K562 (cell line): ENCODE results near the gene OXNAD1.

Experiments used
- BHLHE40 ChIP-seq: IDR thresholded peaks from 2 replicates; pipeline ENCODE4 v1.6.1; 2011; ENCODE audit warnings: low read length, improper control_type of control experiment
- ZBTB43 ChIP-seq: sonication (generic); formaldehyde crosslinking; IDR thresholded peaks from 2 replicates; pipeline ENCODE4 v1.8.0; 2023; ENCODE audit warnings: mild to moderate bottlenecking, missing genetic modification reagents
- TF ChIP-seq, protein P1 (sequence below), 3 experiments: IDR thresholded peaks in 2 of 3; conservative IDR thresholded peaks in 1 of 3; 2 replicates each; pipeline ENCODE4 v1.5.1; 2011 to 2012; ENCODE audit warnings: low read length in 3 of 3, mild to moderate bottlenecking in 3 of 3, control low read depth in 2 of 3, improper control_type of control experiment in 1 of 3, inconsistent platforms in 1 of 3, low read depth in 1 of 3, mixed read lengths in 1 of 3, moderate library complexity in 1 of 3; ENCODE audit not compliant: insufficient read depth in 2 of 3

- TF ChIP-seq, protein P1, sequence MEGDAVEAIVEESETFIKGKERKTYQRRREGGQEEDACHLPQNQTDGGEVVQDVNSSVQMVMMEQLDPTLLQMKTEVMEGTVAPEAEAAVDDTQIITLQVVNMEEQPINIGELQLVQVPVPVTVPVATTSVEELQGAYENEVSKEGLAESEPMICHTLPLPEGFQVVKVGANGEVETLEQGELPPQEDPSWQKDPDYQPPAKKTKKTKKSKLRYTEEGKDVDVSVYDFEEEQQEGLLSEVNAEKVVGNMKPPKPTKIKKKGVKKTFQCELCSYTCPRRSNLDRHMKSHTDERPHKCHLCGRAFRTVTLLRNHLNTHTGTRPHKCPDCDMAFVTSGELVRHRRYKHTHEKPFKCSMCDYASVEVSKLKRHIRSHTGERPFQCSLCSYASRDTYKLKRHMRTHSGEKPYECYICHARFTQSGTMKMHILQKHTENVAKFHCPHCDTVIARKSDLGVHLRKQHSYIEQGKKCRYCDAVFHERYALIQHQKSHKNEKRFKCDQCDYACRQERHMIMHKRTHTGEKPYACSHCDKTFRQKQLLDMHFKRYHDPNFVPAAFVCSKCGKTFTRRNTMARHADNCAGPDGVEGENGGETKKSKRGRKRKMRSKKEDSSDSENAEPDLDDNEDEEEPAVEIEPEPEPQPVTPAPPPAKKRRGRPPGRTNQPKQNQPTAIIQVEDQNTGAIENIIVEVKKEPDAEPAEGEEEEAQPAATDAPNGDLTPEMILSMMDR (IDR thresholded peaks at IDR 0.05 in 2 of 3, conservative IDR thresholded peaks at IDR 0.05 in 1 of 3; ENCODE audit: insufficient read depth in 2 of 3, low read depth in 1 of 3, low read length in 3 of 3): no peak
- TF ChIP-seq BHLHE40: no peak
- no peak for TF ChIP-seq ZBTB43 (CRISPR knock-in tag)
Observed at GRCh38 chr3:16335772-16336645, 71.0 kb downstream of the OXNAD1 start.
